Muscle of leg (tissue), 9 donors: Measurements from ENCODE around the gene SYTL3. TPM values are rescaled to one million over a fixed set of nuclear protein-coding genes. Genes with fewer than 3 reads are reported as not detected.

Source experiments
- polyA plus RNA-seq, 8 donors: library from polyadenylated mRNA; unstranded; fragments of 120-200 nt; gene quantifications; one replicate each; pipeline versions ENCODE4 v1.2.1 to v1.2.3, GENCODE V29; 2013; ENCODE audit warnings: inconsistent platforms in 1 of 8, low replicate concordance in 1 of 8; ENCODE audit not compliant: insufficient read length in 8 of 8, insufficient read depth in 1 of 8
- total RNA-seq: library from RNA; stranded (reverse); fragments of 120-200 nt; gene quantifications from one replicate; pipeline ENCODE4 v1.2.4, GENCODE V29; 2013

SYTL3 gene
- total and polyA plus RNA-seq, 9 donors, result 4.2 to 10.5 (median 7.8) TPM

Other genes starting within 250 kb of the SYTL3 start
- 17.6 TPM for gene TMEM181, start 90.0 kb upstream of the SYTL3 start, total RNA-seq
- 10 to 100 TPM; 13.3 to 22.2 (median 16.0) TPM for gene TMEM181, start 90.0 kb upstream of the SYTL3 start, polyA plus RNA-seq
- gene DYNLT1, start 5.3 kb upstream of the SYTL3 start, total RNA-seq, result 46.0 TPM
- gene DYNLT1, start 5.3 kb upstream of the SYTL3 start, polyA plus RNA-seq, result 100 to 1,000 TPM in 1 of 8 donors, 10 to 100 TPM in 7; 74.6 to 103 (median 86.0) TPM
- gene EZR, start 169.3 kb downstream of the SYTL3 start, total RNA-seq, result 23.3 TPM
- gene EZR, start 169.3 kb downstream of the SYTL3 start, polyA plus RNA-seq, result 10 to 100 TPM; 28.5 to 58.5 (median 38.8) TPM